ENCODE data around the gene ACTN4. TPM values are rescaled to one million over a fixed set of nuclear protein-coding genes. Genes with fewer than 3 reads are reported as not detected.
A peak's percentile ranks its signal among the peaks of the same experiment; 100 is the strongest.

Gene ACTN4
- total RNA-seq, 1 donor from 2014 or later = 127 TPM

DNA sequence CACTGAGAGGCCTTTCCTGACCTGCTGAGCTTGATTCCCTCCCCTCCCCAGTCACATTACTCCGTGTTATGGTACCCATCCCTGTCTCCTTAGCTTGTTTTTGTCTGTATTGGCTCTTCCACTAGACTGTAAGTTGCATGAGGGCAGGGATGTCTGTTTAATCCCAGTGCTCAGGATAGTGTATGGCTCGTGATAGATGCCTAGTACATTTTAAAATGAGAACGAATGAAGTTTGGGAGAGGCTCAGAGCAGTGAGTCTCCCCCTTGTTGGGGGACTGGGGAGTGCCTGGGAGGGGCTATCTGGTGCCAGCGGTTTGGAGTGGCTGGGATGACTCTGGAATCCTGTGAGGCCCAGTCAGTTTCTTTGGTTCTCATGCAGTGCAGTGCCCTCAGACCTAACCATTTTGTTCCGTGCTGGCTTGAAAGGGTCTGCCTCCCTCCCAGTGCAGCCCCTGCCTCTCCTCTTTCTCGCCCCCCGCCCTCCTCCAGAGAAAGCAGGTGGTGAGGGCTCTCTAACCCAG lies 35.5 kb downstream of the ACTN4 start:
- Histone ChIP-seq H3K4me2 (no peak overlapping the region), H3K4me1 (peaks cover 33% of the 10 kb centered on the region)
- peaks cover 32% of the 10 kb centered on the region for H3K36me3 Mint-ChIP-seq

DNA sequence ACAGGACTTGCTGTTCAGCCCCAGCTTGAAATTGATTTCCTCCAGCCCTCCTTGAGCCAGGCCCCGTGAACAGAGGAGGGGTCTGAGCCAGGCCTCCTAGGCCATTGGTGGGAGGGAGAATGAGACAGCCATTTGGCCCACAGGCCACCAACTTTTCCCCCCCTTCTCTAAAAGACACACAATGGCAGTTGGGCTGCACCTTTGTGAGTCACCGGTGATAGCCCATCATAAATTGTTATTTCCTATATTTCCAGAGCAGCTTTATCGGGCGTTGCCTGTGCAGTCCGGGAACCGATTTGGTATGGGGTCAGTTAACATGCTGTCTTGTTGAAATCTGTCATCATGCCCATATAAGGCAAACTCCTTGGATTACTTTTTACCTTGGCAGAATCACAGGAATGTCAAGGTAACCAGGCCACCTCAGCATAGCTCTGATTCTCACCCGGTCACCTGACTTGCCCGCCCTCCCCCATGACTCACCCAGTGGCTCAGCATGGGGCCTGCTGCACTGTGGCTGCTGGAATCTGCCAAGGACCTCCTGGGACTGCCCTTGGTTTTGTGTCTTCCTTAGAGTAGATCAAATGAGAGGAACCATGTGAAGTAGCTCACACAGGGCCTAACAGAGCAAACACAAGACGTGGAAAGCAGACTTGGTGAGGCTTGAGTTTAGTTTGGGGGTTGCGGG lies 36.1 kb downstream of the ACTN4 start:
- H3K4me1 ChIP-seq = peaks cover 33% of the 10 kb centered on the region
- peaks cover 2% of the 10 kb centered on the region for H3K9me3 Mint-ChIP-seq
- peak overlapping the region; percentile 55 for H3K27ac ChIP-seq
- no peaks in the 10 kb centered on the region for H3K27me3 ChIP-seq
- DNase-seq (ENCODE audit: low spot score) = peak; percentile 40
- H3K27me3 Mint-ChIP-seq (ENCODE audit: insufficient read depth, low read depth) = peaks cover 2% of the 10 kb centered on the region
- no peak overlapping the region for H3K4me3 Mint-ChIP-seq
- H4K20me1 ChIP-seq (ENCODE audit: low read depth) = peaks cover 75% of the 10 kb centered on the region
- H3K9ac ChIP-seq = no peak overlapping the region
- peaks cover 38% of the 10 kb centered on the region for H3K4me1 Mint-ChIP-seq
- H3K4me3 ChIP-seq = no peak overlapping the region
- H2AFZ ChIP-seq (replicated peaks) = no peak overlapping the region
- no peaks in the 10 kb centered on the region for H3K9me3 ChIP-seq (ENCODE audit: low read depth)
- H3K36me3 Mint-ChIP-seq = peaks cover 29% of the 10 kb centered on the region
- no peak for TF ChIP-seq EZH2phosphoT487 (IDR thresholded peaks at IDR 0.05)
- no peaks in the 10 kb centered on the region for H3K36me3 ChIP-seq
- H3K4me2 ChIP-seq = peak overlapping the region; percentile 12
- H3K79me2 ChIP-seq (ENCODE audit: low read depth) = peaks cover 93% of the 10 kb centered on the region
- H3F3A ChIP-seq (ENCODE audit: low read depth) = peaks cover 36% of the 10 kb centered on the region
- H3K27ac Mint-ChIP-seq = peak overlapping the region; percentile 36

More for the DNA sequence above, 35.5 kb downstream of the ACTN4 start:
- Histone ChIP-seq H3K79me2 (ENCODE audit: low read depth) (peaks cover 93% of the 10 kb centered on the region), H3K36me3 (no peaks in the 10 kb centered on the region), H2AFZ (replicated peaks) (no peak overlapping the region), H3K27me3 (no peaks in the 10 kb centered on the region), H3F3A (ENCODE audit: low read depth) (peaks cover 36% of the 10 kb centered on the region), H3K27ac (peak overlapping the region; percentile 55), H3K4me3 (no peak overlapping the region), H3K9me3 (ENCODE audit: low read depth) (no peaks in the 10 kb centered on the region), H4K20me1 (ENCODE audit: low read depth) (peaks cover 80% of the 10 kb centered on the region), H3K9ac (no peak overlapping the region)
- Mint-ChIP-seq H3K4me1 (peaks cover 38% of the 10 kb centered on the region), H3K27ac (peak overlapping the region; percentile 36), H3K4me3 (peak overlapping the region; percentile 36), H3K27me3 (ENCODE audit: insufficient read depth, low read depth) (peaks cover 2% of the 10 kb centered on the region), H3K9me3 (peaks cover 2% of the 10 kb centered on the region)
- TF ChIP-seq, protein P1, sequence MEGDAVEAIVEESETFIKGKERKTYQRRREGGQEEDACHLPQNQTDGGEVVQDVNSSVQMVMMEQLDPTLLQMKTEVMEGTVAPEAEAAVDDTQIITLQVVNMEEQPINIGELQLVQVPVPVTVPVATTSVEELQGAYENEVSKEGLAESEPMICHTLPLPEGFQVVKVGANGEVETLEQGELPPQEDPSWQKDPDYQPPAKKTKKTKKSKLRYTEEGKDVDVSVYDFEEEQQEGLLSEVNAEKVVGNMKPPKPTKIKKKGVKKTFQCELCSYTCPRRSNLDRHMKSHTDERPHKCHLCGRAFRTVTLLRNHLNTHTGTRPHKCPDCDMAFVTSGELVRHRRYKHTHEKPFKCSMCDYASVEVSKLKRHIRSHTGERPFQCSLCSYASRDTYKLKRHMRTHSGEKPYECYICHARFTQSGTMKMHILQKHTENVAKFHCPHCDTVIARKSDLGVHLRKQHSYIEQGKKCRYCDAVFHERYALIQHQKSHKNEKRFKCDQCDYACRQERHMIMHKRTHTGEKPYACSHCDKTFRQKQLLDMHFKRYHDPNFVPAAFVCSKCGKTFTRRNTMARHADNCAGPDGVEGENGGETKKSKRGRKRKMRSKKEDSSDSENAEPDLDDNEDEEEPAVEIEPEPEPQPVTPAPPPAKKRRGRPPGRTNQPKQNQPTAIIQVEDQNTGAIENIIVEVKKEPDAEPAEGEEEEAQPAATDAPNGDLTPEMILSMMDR (IDR thresholded peaks at IDR 0.05) = no peak
- TF ChIP-seq EZH2phosphoT487 (IDR thresholded peaks at IDR 0.05) (no peak), EZH2 (IDR thresholded peaks at IDR 0.05) (no peak)
- no peak for DNase-seq (ENCODE audit: low spot score)

DNA sequence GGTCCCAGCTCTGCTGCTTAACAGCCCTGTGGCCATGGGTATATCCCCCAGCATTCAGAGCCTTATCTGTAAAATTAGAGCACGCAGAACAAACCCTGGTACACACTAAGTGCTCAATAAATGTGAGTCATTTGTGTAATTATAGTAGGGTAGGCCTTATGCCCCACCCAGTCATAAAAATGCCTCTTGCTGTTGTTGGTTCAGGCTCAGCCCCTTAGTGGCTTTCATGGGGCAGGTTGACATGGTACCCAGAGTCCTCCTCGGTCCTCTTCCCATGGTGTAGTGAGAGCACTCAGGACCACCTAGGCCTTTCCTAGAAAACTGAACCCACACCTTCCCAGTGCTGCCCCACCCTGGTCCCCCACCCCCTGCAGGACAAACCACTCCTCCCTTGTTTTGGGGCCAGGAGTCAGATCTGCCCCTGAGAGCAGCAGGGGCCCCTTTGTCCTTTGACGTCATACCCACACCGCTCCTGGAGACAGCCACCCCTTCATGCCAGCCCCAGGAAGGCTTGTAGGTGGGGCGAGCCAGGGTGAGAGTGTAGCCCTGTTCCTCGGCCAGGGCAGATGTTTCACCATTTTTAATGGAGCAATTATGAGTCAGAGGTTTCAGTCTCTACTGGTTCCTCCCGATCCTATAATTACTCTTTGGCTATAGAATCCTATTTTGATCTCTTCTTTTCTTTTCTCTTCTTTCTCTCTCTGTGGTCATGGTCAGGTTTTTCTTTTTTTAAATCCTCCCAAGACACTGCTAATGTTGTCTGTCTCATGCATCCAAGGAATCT lies 36.8 kb downstream of the ACTN4 start:
- Histone ChIP-seq H2AFZ (replicated peaks) (no peak overlapping the region), H3F3A (ENCODE audit: low read depth) (peaks cover 36% of the 10 kb centered on the region), H3K9ac (no peak overlapping the region), H3K79me2 (ENCODE audit: low read depth) (peaks cover 93% of the 10 kb centered on the region), H3K36me3 (no peaks in the 10 kb centered on the region), H3K4me1 (peaks cover 33% of the 10 kb centered on the region), H3K27ac (no peak overlapping the region), H4K20me1 (ENCODE audit: low read depth) (peaks cover 73% of the 10 kb centered on the region), H3K4me3 (no peak overlapping the region), H3K27me3 (no peaks in the 10 kb centered on the region), H3K9me3 (ENCODE audit: low read depth) (no peaks in the 10 kb centered on the region), H3K4me2 (no peak overlapping the region)
- H3K4me3 Mint-ChIP-seq = no peak overlapping the region
- H3K4me1 Mint-ChIP-seq = peaks cover 40% of the 10 kb centered on the region
- peaks cover 2% of the 10 kb centered on the region for H3K27me3 Mint-ChIP-seq (ENCODE audit: insufficient read depth, low read depth)
- H3K36me3 Mint-ChIP-seq = peaks cover 29% of the 10 kb centered on the region
- DNase-seq (ENCODE audit: low spot score) = no peak
- peaks cover 2% of the 10 kb centered on the region for H3K9me3 Mint-ChIP-seq
- H3K27ac Mint-ChIP-seq = peak overlapping the region; percentile 36
- TF ChIP-seq EZH2 (IDR thresholded peaks at IDR 0.05) (no peak), EZH2phosphoT487 (IDR thresholded peaks at IDR 0.05) (no peak)
- TF ChIP-seq, protein P1 (IDR thresholded peaks at IDR 0.05) = no peak

All from neural progenitor cell (in vitro differentiated cells).